NCI-H146 (cell line): Measurements from ENCODE around the gene AFG1L.
A peak's percentile ranks its signal among the peaks of the same experiment; 100 is the strongest.
"Not testable (repeated sequence)": the region's sequence is repeated elsewhere in the genome, so short reads cannot be mapped to it uniquely, and the experiment has no call there.

ENCODE experiments used
- DNase-seq: peaks from one replicate; lab custom pipeline; 2025; lab: John Stamatoyannopoulos, UW

AFG1L gene

GRCh38 chr6:108294727-108295625 lies at the start of gene AFG1L:
Gene AFG1L, plus strand, starts transcription at chr6:108295054. Its CDS starts 26 bp downstream, at chr6:108295080.
- peak; percentile 90 for DNase-seq

GRCh38 chr6:108245095-108245494 lies 49.8 kb upstream of the AFG1L start:
- DNase-seq = not testable (repeated sequence)

GRCh38 chr6:108247965-108248536 lies 46.8 kb upstream of the AFG1L start:
- DNase-seq = no peak

GRCh38 chr6:108250240-108250866 lies 44.5 kb upstream of the AFG1L start:
- DNase-seq = no peak

GRCh38 chr6:108251252-108251651 lies 43.6 kb upstream of the AFG1L start:
- DNase-seq = no peak

- DNase-seq = no peak
These were observed 42.8 kb upstream of the AFG1L start for GRCh38 chr6:108252055-108252454.

GRCh38 chr6:108253241-108253640 lies 41.6 kb upstream of the AFG1L start:
- no peak for DNase-seq

- DNase-seq = no peak
These were observed 40.1 kb upstream of the AFG1L start for GRCh38 chr6:108254433-108255410.

- DNase-seq = peak; percentile 24
These were observed 34.6 kb upstream of the AFG1L start for GRCh38 chr6:108260126-108260808.

GRCh38 chr6:108260809-108261569 lies 33.9 kb upstream of the AFG1L start, which contains the start of gene SNX3:
Gene SNX3, minus strand, starts transcription at chr6:108261040. Its CDS starts 119 bp downstream, at chr6:108260921.
- DNase-seq = peak; percentile 93

GRCh38 chr6:108263371-108263770 lies 31.5 kb upstream of the AFG1L start:
- no peak for DNase-seq

- no peak for DNase-seq
These were observed 26.0 kb upstream of the AFG1L start for GRCh38 chr6:108268845-108269244.

GRCh38 chr6:108269955-108270354 lies 24.9 kb upstream of the AFG1L start:
- not testable (repeated sequence) for DNase-seq

- no peak for DNase-seq
These were observed 20.3 kb upstream of the AFG1L start for GRCh38 chr6:108274546-108274945.

GRCh38 chr6:108275976-108276375 lies 18.9 kb upstream of the AFG1L start:
- DNase-seq = no peak

- no peak for DNase-seq
These were observed 17.6 kb upstream of the AFG1L start for GRCh38 chr6:108277295-108277694.

GRCh38 chr6:108277831-108278230 lies 17.0 kb upstream of the AFG1L start:
- no peak for DNase-seq

- DNase-seq = no peak
These were observed 9.5 kb upstream of the AFG1L start for GRCh38 chr6:108285381-108285780.

- no peak for DNase-seq
These were observed 8.5 kb upstream of the AFG1L start for GRCh38 chr6:108286366-108286765.

- DNase-seq = no peak
These were observed 7.5 kb upstream of the AFG1L start for GRCh38 chr6:108287373-108287772.
